HEK293 (cell line): ENCODE data around the gene EXOC8.

Experiments
- BCL11B ChIP-seq: fragments of 450-650 bp; formaldehyde crosslinking; IDR thresholded peaks from 2 replicates; pipeline ENCODE4 v1.5.1; 2016; ENCODE audit warnings: low read depth, missing biosample characterization, missing genetic modification characterization
- EGR2 ChIP-seq: fragments of 450-650 bp; formaldehyde crosslinking; IDR thresholded peaks from 2 replicates; pipeline ENCODE4 v1.5.1; 2016; ENCODE audit warnings: low read depth, missing biosample characterization, missing genetic modification characterization
- GLI2 ChIP-seq: fragments of 450-650 bp; formaldehyde crosslinking; IDR thresholded peaks from 2 replicates; pipeline ENCODE4; 2017; ENCODE audit warnings: missing biosample characterization, missing genetic modification characterization, low read depth, borderline replicate concordance
- HIC1 ChIP-seq: fragments of 450-650 bp; formaldehyde crosslinking; IDR thresholded peaks from 2 replicates; pipeline ENCODE4 v1.5.1; 2016; ENCODE audit warnings: missing biosample characterization, missing genetic modification characterization
- HOXC10 ChIP-seq: sonication (generic); formaldehyde crosslinking; IDR thresholded peaks from 2 replicates; pipeline ENCODE4 v1.8.1; 2023; ENCODE audit warnings: mild to moderate bottlenecking, missing genetic modification reagents
- IKZF3 ChIP-seq: fragments of 450-650 bp; IDR thresholded peaks from 2 replicates; pipeline ENCODE4 v1.5.0; 2018; ENCODE audit warnings: missing biosample characterization, mild to moderate bottlenecking, missing genetic modification characterization, moderate library complexity
- OVOL3 ChIP-seq: fragments of 450-650 bp; formaldehyde crosslinking; IDR thresholded peaks from 2 replicates; pipeline ENCODE4 v1.5.1; 2016; ENCODE audit warnings: missing biosample characterization, missing genetic modification characterization
- REST ChIP-seq: fragments of 450-650 bp; formaldehyde crosslinking; IDR thresholded peaks from 2 replicates; pipeline ENCODE4 v1.5.1; 2016; ENCODE audit warnings: missing biosample characterization, missing genetic modification characterization
- SCRT1 ChIP-seq: fragments of 450-650 bp; formaldehyde crosslinking; IDR thresholded peaks from 2 replicates; pipeline ENCODE4 v1.5.1; 2016; ENCODE audit warnings: missing biosample characterization, missing genetic modification characterization, borderline replicate concordance
- TRIM28 ChIP-seq: IDR thresholded peaks from 2 replicates; pipeline ENCODE4 v1.6.1; 2011; ENCODE audit warnings: low read length, control low read depth, borderline replicate concordance
- ZBTB20 ChIP-seq: fragments of 450-650 bp; formaldehyde crosslinking; IDR thresholded peaks from 2 replicates; pipeline ENCODE4 v1.5.1; 2016; ENCODE audit warnings: missing biosample characterization, missing genetic modification characterization
- ZBTB6 ChIP-seq: fragments of 450-650 bp; formaldehyde crosslinking; IDR thresholded peaks from 2 replicates; pipeline ENCODE4 v1.5.1; 2017; ENCODE audit warnings: missing biosample characterization, missing genetic modification characterization
- ZBTB8A ChIP-seq: fragments of 450-650 bp; formaldehyde crosslinking; IDR thresholded peaks from 2 replicates; pipeline ENCODE4 v1.5.1; 2016; ENCODE audit warnings: missing biosample characterization, missing genetic modification characterization
- ZFP41 ChIP-seq: fragments of 450-650 bp; formaldehyde crosslinking; IDR thresholded peaks from 2 replicates; pipeline ENCODE4 v1.5.1; 2016; ENCODE audit warnings: missing biosample characterization, missing genetic modification characterization, borderline replicate concordance
- ZNF10 ChIP-seq: fragments of 450-650 bp; formaldehyde crosslinking; IDR thresholded peaks from 2 replicates; pipeline ENCODE4 v1.5.1; 2017; ENCODE audit warnings: missing biosample characterization, missing genetic modification characterization
- ZNF121 ChIP-seq: fragments of 450-650 bp; formaldehyde crosslinking; IDR thresholded peaks from 2 replicates; pipeline ENCODE4 v1.5.1; 2016; ENCODE audit warnings: missing biosample characterization, missing genetic modification characterization
- ZNF148 ChIP-seq: fragments of 450-650 bp; formaldehyde crosslinking; IDR thresholded peaks from 2 replicates; pipeline ENCODE4 v1.5.0; 2017; ENCODE audit warnings: missing biosample characterization, missing genetic modification characterization, borderline replicate concordance
- ZNF169 ChIP-seq: fragments of 450-650 bp; formaldehyde crosslinking; IDR thresholded peaks from 2 replicates; pipeline ENCODE4 v1.5.1; 2016; ENCODE audit warnings: missing biosample characterization, missing genetic modification characterization
- ZNF37A ChIP-seq: fragments of 450-650 bp; IDR thresholded peaks from 2 replicates; pipeline ENCODE4 v1.5.1; 2018; ENCODE audit warnings: missing biosample characterization, missing genetic modification characterization
- ZNF394 ChIP-seq: fragments of 450-650 bp; formaldehyde crosslinking; IDR thresholded peaks from 2 replicates; pipeline ENCODE4 v1.5.1; 2016; ENCODE audit warnings: missing biosample characterization, missing genetic modification characterization, mild to moderate bottlenecking, moderate library complexity, borderline replicate concordance
- ZNF423 ChIP-seq: fragments of 450-650 bp; formaldehyde crosslinking; IDR thresholded peaks from 2 replicates; pipeline ENCODE4 v1.5.1; 2016; ENCODE audit warnings: missing biosample characterization, missing genetic modification characterization
- ZNF488 ChIP-seq: fragments of 450-650 bp; formaldehyde crosslinking; IDR thresholded peaks from 2 replicates; pipeline ENCODE4 v1.5.1; 2016; ENCODE audit warnings: missing biosample characterization, missing genetic modification characterization
- ZNF510 ChIP-seq: fragments of 450-650 bp; formaldehyde crosslinking; IDR thresholded peaks from 2 replicates; pipeline ENCODE4 v1.5.1; 2018; ENCODE audit warnings: mild to moderate bottlenecking, missing genetic modification characterization, missing biosample characterization; ENCODE audit not compliant: insufficient replicate concordance
- ZNF626 ChIP-seq: fragments of 450-650 bp; sonication (Bioruptor Pico); formaldehyde crosslinking; IDR thresholded peaks from 2 replicates; pipeline ENCODE4 v1.5.1; 2018; ENCODE audit warnings: missing biosample characterization, missing genetic modification characterization, inconsistent platforms
- ZNF660 ChIP-seq: fragments of 450-650 bp; IDR thresholded peaks from 2 replicates; pipeline ENCODE4 v1.5.1; 2018; ENCODE audit warnings: missing biosample characterization, mild to moderate bottlenecking, missing genetic modification characterization
- ZNF670 ChIP-seq: fragments of 450-650 bp; formaldehyde crosslinking; IDR thresholded peaks from 2 replicates; pipeline ENCODE4 v1.5.1; 2016; ENCODE audit warnings: missing biosample characterization, missing genetic modification characterization, low read depth
- ZNF701 ChIP-seq: fragments of 450-650 bp; formaldehyde crosslinking; IDR thresholded peaks from 2 replicates; pipeline ENCODE4 v1.5.1; 2016; ENCODE audit warnings: missing biosample characterization, missing genetic modification characterization
- ZNF707 ChIP-seq: fragments of 450-650 bp; formaldehyde crosslinking; IDR thresholded peaks from 2 replicates; pipeline ENCODE4 v1.5.1; 2016; ENCODE audit warnings: missing biosample characterization, missing genetic modification characterization
- ZNF768 ChIP-seq: fragments of 450-650 bp; formaldehyde crosslinking; IDR thresholded peaks from 2 replicates; pipeline ENCODE4 v1.5.1; 2018; ENCODE audit warnings: missing biosample characterization, mild to moderate bottlenecking, missing genetic modification characterization
- ZNF792 ChIP-seq: fragments of 450-650 bp; formaldehyde crosslinking; IDR thresholded peaks from 2 replicates; pipeline ENCODE4 v1.5.1; 2016; ENCODE audit warnings: missing biosample characterization, missing genetic modification characterization
- ZSCAN30 ChIP-seq: fragments of 450-650 bp; IDR thresholded peaks from 2 replicates; pipeline ENCODE4 v1.5.1; 2018; ENCODE audit warnings: missing biosample characterization, mild to moderate bottlenecking, missing genetic modification characterization, moderate library complexity

The EXOC8 gene

GRCh38 chr1:231337043-231337471 is 595 bp downstream of the EXOC8 start (continued):
- TF ChIP-seq ZSCAN30 (tag by site-specific recombination), result no peak
- no peak for TF ChIP-seq ZNF510 (tag by site-specific recombination)
- TF ChIP-seq TRIM28, result no peak
- TF ChIP-seq ZNF707 (tag by site-specific recombination), result no peak
- no peak for TF ChIP-seq ZNF626 (tag by site-specific recombination)
- TF ChIP-seq SCRT1, result no peak
- TF ChIP-seq ZNF394 (tag by site-specific recombination), result no peak
- TF ChIP-seq ZNF670 (tag by site-specific recombination), result no peak
- 0 out of 2 replicates have a peak, but pooled peaks have one; percentile 63 for TF ChIP-seq REST
- TF ChIP-seq ZBTB20, result no peak
- TF ChIP-seq ZNF423 (tag by site-specific recombination), result no peak
- no peak for TF ChIP-seq ZNF10 (tag by site-specific recombination)
- no peak for TF ChIP-seq HOXC10
- no peak for TF ChIP-seq ZNF768 (tag by site-specific recombination)
- no peak for TF ChIP-seq ZNF660 (tag by site-specific recombination)
- TF ChIP-seq ZNF37A (tag by site-specific recombination), result no peak
- TF ChIP-seq ZNF148, result no peak
- TF ChIP-seq GLI2 (tag by site-specific recombination), result no peak
- no peak; the same call in 1 of the 2 replicates for TF ChIP-seq ZNF792 (tag by site-specific recombination)
- TF ChIP-seq ZBTB8A (tag by site-specific recombination), result no peak
- 0 out of 2 replicates have a peak, but pooled peaks have one; percentile 16 for TF ChIP-seq ZBTB6
- TF ChIP-seq OVOL3 (tag by site-specific recombination), result no peak
- TF ChIP-seq ZNF488 (tag by site-specific recombination), result no peak
- TF ChIP-seq IKZF3 (tag by site-specific recombination), result no peak
- TF ChIP-seq EGR2, result no peak
- no peak for TF ChIP-seq ZNF121 (tag by site-specific recombination)
- no peak for TF ChIP-seq ZNF169 (tag by site-specific recombination)
- TF ChIP-seq ZFP41 (tag by site-specific recombination), result no peak
- TF ChIP-seq BCL11B (tag by site-specific recombination), result no peak
- TF ChIP-seq ZNF701 (tag by site-specific recombination), result no peak
- no peak for TF ChIP-seq HIC1 (tag by site-specific recombination)
